HG03457 (cell line): ENCODE data around the gene PCSK7.
"Not testable (repeated sequence)": the region's sequence is repeated elsewhere in the genome, so short reads cannot be mapped to it uniquely, and the experiment has no call there.

Experiments
- ATAC-seq: cut with Tn5 transposase; IDR thresholded peaks from one replicate; pipeline ENCODE4 v1.9.1; 2021; ENCODE audit warnings: moderate number of reproducible peaks; ENCODE audit not compliant: unreplicated experiment

PCSK7 gene

GRCh38 chr11:117217141-117218084 lies 14.5 kb downstream of the PCSK7 start:
- ATAC-seq: no peak

DNA sequence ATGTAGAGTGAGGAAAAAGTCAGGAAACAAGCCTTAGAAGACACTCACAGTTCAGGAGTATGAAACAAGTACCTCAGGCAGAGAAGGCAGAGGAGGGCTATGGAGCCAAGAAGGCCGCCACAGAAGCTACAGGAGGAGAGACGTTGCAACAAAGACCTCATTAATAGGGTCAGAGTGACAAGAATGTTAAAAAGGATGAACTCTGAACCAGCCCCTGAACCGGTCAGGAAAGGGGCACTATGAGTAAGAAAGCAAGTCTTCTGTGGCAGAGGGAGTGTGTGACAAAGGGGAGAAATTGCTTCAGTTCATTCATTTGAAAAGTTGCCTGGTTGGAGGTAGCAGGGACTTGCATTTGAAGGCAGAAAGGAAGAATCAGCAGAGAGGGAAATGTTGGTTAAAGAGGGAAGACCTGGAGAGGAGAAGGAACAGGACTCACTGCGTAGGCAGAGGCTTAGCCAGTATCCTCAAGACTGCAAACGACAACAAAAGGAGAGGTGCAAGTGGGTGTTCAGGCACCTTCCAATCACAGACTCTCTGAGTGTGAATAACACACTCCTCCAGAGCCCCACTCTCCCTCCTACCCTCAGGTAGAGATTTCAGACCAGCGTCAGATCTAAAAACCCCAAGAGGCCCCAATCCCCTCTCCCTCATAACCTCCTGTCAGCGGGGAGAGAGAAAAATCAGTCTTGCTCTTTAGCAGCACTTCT lies 17.3 kb downstream of the PCSK7 start:
- no peak for ATAC-seq

DNA sequence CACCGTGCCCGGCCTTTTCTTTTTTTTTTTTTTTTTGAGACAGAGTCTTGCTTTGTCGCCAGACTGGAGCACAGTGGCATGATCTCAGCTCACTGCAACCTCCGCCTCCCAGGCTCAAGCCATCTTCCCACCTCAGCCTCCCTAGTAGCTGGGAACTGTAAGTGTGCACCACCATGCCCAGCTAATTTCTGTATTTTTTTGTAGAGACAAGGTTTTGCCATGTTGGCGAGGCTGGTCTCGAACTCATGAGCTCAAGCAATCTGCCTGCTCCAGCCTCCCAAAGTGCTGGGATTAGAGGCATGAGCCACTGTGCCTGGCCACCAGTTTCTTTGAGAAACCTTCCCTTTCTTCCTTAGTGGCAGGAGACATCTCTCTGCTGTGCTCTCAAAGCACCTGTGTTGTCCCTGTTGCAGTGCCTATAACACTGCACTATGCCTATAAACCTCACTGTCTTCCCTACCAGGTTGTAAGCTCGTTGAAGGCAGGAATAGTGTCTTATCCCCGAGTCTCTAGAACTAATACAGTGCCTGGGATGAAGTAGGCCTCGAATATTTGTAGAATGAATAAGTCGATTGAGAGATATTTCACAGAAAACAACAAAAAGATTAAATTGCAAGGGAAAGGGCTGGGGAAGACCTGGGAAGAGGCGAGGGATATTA lies 19.0 kb downstream of the PCSK7 start:
- ATAC-seq: no peak

DNA sequence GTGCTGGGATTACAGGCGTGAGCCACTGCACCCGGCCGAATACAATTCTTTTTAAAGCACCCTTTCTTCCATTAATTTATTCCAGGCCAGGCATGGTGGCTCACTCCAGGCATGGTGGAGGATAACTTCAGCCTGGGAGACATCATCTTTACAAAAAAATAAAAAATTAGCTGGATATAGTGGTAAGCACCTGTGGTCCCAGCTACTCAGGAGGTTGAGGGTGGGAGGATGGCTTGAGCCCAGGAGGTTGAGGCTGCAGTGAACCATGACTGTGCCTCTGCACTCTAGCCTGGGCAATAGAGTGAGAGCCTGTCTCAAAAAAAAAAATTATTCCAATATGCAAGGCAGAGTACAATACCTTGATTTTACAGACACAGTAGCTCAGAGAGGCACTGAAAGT lies 21.3 kb downstream of the PCSK7 start:
- no peak for ATAC-seq

GRCh38 chr11:117209351-117210125 lies 22.3 kb downstream of the PCSK7 start:
- not testable (repeated sequence) for ATAC-seq

- ATAC-seq: not testable (repeated sequence)
These were observed 23.2 kb downstream of the PCSK7 start for GRCh38 chr11:117208710-117209109.

DNA sequence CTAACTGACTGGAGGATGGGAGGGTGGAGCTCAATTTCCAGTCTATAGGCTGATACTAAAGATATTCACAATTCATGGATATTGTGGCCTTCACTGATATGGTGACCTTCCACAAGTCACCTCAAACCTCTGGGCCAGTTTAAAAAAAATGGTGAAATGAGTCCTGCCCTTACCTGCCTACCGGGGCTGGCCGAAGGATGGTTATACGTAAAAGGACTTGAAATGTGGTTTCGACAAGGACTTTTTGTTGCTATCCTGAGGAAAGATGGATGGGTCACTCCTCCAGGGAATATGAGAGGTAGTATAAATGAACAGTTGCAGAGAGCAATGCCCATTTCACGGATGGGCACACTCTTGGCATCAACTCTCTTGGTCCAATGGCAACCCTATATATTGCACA lies 24.4 kb downstream of the PCSK7 start:
- ATAC-seq: not testable (repeated sequence)

DNA sequence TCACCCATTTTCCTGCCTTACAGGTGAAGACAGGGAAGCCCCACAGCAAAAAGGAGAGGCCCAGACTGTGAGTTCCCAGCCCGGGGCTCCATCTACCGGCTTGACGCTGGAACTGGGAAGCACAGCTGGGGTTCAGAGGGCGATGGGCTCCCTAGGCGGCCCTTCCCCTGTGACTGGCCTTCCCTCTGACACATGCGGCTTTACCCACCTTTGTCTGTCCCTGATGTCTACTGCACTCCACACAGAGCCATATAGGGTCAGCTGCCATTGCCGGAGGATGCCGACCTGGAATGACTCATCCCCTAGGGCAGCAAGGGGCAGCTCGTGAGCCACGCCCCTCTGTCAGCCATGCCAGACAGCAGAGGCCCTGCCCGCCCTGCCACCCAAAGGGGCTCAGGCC lies 25.0 kb downstream of the PCSK7 start:
- ATAC-seq: not testable (repeated sequence)

GRCh38 chr11:117206111-117206510 lies 25.8 kb downstream of the PCSK7 start:
- ATAC-seq: not testable (repeated sequence)

GRCh38 chr11:117205211-117205818 lies 26.6 kb downstream of the PCSK7 start:
- ATAC-seq: no peak

DNA sequence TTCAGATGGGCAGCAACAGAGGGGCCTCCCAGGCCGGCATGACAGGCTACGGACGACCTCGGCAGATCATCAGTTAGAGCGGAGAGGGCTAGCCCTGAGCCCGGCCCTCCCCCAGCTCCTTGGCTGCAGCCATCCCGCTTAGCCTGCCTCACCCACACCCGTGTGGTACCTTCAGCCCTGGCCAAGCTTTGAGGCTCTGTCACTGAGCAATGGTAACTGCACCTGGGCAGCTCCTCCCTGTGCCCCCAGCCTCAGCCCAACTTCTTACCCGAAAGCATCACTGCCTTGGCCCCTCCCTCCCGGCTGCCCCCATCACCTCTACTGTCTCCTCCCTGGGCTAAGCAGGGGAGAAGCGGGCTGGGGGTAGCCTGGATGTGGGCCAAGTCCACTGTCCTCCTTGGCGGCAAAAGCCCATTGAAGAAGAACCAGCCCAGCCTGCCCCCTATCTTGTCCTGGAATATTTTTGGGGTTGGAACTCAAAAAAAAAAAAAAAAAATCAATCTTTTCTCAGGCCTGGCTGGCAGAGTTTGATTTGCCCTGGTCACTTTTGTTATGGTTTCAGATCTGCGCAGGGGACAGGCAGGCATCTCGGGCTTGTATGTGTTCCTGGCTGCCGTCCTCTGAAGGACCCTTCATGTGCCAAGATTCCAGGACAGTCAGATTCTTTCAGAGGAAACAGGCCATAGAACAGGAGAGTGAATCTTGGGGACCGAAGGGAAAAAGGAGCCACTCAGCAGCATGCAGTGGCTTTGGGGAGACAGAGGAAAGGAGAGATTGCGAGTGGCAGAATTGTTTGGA lies 27.4 kb downstream of the PCSK7 start:
- no peak for ATAC-seq

DNA sequence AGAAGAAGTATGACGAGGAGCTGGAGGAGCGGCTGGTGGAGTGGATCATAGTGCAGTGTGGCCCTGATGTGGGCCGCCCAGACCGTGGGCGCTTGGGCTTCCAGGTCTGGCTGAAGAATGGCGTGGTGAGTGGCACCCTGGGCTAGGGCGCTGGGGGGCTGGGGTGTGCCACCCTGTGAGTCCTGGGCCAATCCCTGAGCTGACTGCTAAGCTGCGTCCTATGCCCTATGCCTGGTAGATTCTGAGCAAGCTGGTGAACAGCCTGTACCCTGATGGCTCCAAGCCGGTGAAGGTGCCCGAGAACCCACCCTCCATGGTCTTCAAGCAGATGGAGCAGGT lies 28.8 kb downstream of the PCSK7 start:
- ATAC-seq: no peak

DNA sequence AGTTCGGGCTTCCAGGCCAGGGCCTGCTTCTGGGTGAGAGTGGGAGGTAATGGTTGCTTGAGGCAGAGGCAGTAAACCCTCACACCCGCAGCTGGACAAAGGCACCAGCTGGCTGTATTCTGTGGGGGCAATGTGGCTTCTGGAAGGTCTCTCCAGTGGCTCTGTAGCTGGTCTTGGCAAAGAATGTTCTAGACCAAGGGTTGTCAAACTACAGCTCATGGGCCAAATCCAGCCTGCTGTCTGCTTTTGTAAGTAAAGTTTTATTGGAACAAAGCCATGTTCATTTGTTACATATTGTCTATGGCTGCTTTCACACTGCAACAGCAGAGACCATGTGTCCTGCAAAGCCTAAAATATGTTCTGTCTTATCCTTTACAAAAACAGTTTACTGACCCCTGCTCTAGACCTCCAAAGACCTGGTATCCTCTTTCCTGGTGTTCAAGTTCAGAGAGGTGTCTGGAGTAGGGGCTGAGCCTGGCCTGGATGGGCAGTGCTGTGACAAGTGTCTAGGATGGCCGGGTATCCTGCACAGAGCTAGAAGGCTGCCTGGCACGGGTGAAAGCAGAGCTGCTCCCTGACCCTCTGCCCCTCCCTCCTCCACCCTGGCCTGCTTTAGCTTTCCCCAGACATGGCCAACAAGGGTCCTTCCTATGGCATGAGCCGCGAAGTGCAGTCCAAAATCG lies 29.3 kb downstream of the PCSK7 start:
- ATAC-seq: no peak

DNA sequence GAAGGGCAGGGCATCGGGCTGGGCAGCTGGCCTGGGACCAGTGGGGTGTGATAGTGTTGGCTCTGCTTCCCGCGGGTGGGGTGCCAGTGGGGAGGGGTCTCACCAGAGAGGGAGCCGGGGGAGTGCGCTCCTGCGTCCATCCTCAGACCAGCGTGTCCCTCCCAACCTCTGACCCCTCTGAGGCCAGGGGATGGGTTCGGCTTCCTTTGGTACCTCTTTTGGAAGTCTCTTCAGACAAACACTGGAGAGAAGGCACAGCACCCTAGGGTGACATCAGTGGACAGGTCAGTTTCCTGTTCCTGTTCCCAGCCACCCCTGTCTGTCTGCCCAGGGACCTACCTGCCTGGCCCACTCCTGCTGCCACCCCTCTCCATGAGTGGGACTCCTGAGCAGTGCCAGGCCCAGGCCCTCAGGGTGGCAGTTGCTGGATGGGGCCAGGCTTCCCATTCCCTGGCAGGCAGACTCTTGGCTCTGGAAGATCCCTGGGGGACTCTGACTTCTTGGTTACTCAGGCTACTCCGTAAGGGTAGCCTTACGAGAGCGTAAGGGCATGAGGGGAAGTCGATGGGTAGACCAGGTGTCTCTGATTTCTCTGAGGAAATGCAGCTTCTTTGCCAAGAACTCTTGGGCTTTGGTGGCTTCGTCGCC lies 30.1 kb downstream of the PCSK7 start:
- ATAC-seq: no peak

DNA sequence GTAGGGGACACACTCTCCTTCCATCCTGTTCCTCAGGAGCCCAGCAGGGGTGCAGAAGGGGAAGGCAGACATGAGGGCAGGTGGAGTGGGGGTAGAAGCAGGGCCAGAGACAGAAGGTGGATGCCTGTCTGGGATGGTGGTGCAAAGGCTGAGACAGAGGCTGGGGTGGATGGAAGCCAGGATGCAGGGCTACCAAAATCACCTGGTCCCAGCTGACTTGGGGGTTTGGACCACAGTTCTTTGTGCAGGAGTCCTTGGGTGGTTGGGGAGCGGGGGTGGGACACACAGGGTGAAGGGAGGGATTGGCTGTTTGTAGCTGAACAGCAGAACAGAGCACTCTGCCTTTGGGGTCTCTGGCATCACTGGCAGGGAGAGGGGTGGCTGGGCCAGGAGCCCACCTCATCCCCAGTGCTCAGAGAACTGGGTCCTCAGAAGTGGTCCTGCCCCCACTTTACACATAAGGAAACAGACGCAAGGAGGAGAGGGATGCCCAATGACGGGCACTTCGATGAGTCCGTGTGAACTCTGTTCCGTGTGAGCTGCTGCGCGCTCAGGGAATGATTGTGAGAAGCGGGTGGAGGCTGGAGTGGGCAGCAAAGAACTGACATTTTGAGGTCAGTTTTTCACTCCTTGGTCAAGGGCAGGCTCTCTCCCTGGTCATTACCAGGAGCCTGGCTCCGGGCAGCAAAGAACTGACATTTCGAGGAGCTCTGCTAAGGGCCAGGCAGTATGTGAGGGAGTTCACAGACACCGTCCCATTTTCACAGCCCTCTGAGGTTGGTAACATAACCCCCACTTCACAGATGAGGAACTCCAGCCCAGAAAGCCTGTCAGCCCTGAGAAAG lies 30.8 kb downstream of the PCSK7 start:
- no peak for ATAC-seq

- no peak for ATAC-seq
These were observed 31.7 kb downstream of the PCSK7 start for GRCh38 chr11:117199916-117200812.
